A549 treated with AZD9567 at 1 μM for 4 hours (cell line): ENCODE data around the gene SLC9A4. TPM values are rescaled to one million over a fixed set of nuclear protein-coding genes. Genes with fewer than 3 reads are reported as not detected.

Source experiments
- total RNA-seq: library from RNA; stranded (reverse); fragments of 200-300 nt; extraction: Qiagen RNA extraction; gene quantifications from 5 replicates; pipeline ENCODE4 v1.2.3, GENCODE V29; 2022; ENCODE audit not compliant: insufficient read depth

SLC9A4 gene, protein sequence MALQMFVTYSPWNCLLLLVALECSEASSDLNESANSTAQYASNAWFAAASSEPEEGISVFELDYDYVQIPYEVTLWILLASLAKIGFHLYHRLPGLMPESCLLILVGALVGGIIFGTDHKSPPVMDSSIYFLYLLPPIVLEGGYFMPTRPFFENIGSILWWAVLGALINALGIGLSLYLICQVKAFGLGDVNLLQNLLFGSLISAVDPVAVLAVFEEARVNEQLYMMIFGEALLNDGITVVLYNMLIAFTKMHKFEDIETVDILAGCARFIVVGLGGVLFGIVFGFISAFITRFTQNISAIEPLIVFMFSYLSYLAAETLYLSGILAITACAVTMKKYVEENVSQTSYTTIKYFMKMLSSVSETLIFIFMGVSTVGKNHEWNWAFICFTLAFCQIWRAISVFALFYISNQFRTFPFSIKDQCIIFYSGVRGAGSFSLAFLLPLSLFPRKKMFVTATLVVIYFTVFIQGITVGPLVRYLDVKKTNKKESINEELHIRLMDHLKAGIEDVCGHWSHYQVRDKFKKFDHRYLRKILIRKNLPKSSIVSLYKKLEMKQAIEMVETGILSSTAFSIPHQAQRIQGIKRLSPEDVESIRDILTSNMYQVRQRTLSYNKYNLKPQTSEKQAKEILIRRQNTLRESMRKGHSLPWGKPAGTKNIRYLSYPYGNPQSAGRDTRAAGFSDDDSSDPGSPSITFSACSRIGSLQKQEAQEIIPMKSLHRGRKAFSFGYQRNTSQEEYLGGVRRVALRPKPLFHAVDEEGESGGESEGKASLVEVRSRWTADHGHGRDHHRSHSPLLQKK
- total RNA-seq, result not detected in 5 replicates

DNA sequence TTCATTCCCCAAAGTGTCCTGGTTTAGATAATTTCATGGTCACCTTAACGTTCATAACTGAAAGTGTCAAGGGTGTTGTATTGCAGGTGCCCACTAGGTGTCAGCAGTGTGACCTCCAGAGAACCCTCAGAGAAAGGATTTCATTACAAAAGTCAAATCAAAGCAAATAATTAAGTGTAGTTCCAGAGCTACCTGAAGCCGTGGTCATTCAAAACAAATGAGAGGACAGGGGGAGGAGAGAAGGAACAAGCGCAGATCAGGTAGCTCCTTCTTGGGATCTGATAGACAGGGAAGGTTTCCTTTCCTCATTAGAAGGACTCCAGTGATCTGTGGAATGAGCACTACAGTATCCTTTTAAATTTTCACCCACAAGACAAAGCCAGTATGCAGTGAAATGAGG, at the start of gene SLC9A4:
Gene SLC9A4 (plus strand): TSS at position 207 of the 400 bp plus-strand sequence. CDS start 534 bp downstream, outside the sequence.

Other genes with a start within 250 kb of the SLC9A4 start
- 0.71 to 3.1 TPM (median 1.0 TPM) in 5 replicates for gene IL1RL1, start 161.7 kb upstream of the SLC9A4 start, total RNA-seq
- gene IL18R1, start 117.4 kb upstream of the SLC9A4 start, total RNA-seq, result 0.99 to 1.6 TPM (median 1.2 TPM) in 5 replicates
- 0.05 to 0.12 TPM (median 0.06 TPM) in 3 of 5 replicates, not detected in the others for gene IL18RAP, start 50.1 kb upstream of the SLC9A4 start, total RNA-seq
- 2.9 to 3.3 TPM (median 3.1 TPM) in 5 replicates for gene SLC9A2, start 146.3 kb downstream of the SLC9A4 start, total RNA-seq